HG03108 (cell line): Measurements from ENCODE around the gene SPEG.

Source experiments
- ATAC-seq: cut with Tn5 transposase; IDR thresholded peaks from one replicate; pipeline ENCODE4 v1.9.1; 2021; ENCODE audit warnings: moderate library complexity; ENCODE audit not compliant: unreplicated experiment

The SPEG gene

GRCh38 chr2:219542931-219543595 lies 108.4 kb downstream of the SPEG start:
- ATAC-seq = peak; percentile 22

GRCh38 chr2:219543596-219544358 lies 109.1 kb downstream of the SPEG start, which contains the start of the genes CHPF and TMEM198:
CHPF (minus strand) TSS chr2:219543809; CDS start chr2:219543538, 271 bp downstream.
TMEM198 (plus strand) TSS chr2:219544028; CDS start chr2:219544728, 700 bp downstream.
- ATAC-seq = peak; percentile 68

- ATAC-seq = no peak
These were observed 109.9 kb downstream of the SPEG start for GRCh38 chr2:219544567-219544966.

- no peak for ATAC-seq
These were observed 110.8 kb downstream of the SPEG start for GRCh38 chr2:219545295-219545942.

GRCh38 chr2:219545943-219546352 lies 111.3 kb downstream of the SPEG start:
- no peak for ATAC-seq

GRCh38 chr2:219547621-219548020 lies 113.0 kb downstream of the SPEG start:
- ATAC-seq = no peak
